Rectal smooth muscle tissue (tissue), 1 donor: ENCODE data around the gene CEP170.
"Not testable (repeated sequence)": the region's sequence is repeated elsewhere in the genome, so short reads cannot be mapped to it uniquely, and the experiment has no call there.

Source experiments
- H3K27ac ChIP-seq: one replicate; pipeline ENCODE4 v1.7.0; 2013; ENCODE audit warnings: low read depth, low read length, inconsistent platforms
- H3K27me3 ChIP-seq: one replicate; pipeline ENCODE4 v1.7.0; 2013; ENCODE audit warnings: low read length; ENCODE audit not compliant: control insufficient read depth, insufficient read depth
- H3K36me3 ChIP-seq: one replicate; pipeline ENCODE4 v1.7.0; 2013; ENCODE audit warnings: low read length; ENCODE audit not compliant: control insufficient read depth, insufficient read depth
- H3K4me1 ChIP-seq: one replicate; pipeline ENCODE4 v1.7.0; 2013; ENCODE audit warnings: low read length; ENCODE audit not compliant: control insufficient read depth, insufficient read depth
- H3K4me3 ChIP-seq: one replicate; pipeline ENCODE4 v1.7.0; 2013; ENCODE audit warnings: low read length
- H3K9ac ChIP-seq: one replicate; pipeline ENCODE4 v1.7.0; 2013; ENCODE audit warnings: low read length

CEP170 gene

DNA sequence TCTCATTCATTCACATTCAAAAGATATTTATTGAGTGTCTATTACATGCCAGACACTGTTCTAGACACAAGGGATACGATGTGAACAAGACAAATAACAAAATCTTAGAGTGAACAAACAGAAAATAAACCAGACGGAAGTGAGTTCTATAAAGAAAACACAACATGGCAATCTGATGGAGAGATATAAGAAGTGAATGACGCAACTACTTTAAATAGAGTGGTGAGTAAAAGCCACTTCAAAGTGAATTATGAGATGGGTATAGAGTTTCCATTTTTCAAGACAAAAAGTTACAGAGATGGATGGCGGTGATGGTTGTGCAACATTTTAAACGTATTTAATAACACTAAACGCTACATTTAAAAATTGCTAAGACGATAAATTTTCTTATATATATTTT, 75.4 kb downstream of the CEP170 start:
- Histone ChIP-seq H3K4me3 (no peak overlapping the region), H3K4me1 (peaks cover 2% of the 10 kb centered on the region), H3K27ac (no peak overlapping the region), H3K36me3 (no peaks in the 10 kb centered on the region), H3K9ac (no peak overlapping the region), H3K27me3 (no peaks in the 10 kb centered on the region)

DNA sequence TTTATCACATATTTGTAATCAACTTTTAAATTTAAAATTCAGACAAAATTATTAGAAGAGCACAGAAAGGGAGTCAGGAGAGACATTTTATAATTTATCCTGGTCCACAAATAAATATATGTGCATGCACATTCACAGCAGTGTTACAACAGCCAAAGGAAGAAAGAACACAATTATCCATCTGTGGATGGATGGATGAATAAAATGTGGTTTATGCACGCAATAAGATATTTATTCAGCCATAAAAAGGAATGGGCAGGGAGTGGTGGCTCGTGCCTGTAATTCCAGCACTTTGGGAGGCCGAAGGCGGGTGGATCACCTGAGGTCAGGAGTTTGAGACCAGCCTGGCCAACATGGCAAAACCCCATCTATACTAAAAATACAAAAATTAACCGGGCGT, 77.3 kb downstream of the CEP170 start:
- not testable (repeated sequence) for H3K27me3 ChIP-seq, H3K36me3 ChIP-seq, H3K4me3 ChIP-seq, H3K4me1 ChIP-seq, H3K27ac ChIP-seq, H3K9ac ChIP-seq

DNA sequence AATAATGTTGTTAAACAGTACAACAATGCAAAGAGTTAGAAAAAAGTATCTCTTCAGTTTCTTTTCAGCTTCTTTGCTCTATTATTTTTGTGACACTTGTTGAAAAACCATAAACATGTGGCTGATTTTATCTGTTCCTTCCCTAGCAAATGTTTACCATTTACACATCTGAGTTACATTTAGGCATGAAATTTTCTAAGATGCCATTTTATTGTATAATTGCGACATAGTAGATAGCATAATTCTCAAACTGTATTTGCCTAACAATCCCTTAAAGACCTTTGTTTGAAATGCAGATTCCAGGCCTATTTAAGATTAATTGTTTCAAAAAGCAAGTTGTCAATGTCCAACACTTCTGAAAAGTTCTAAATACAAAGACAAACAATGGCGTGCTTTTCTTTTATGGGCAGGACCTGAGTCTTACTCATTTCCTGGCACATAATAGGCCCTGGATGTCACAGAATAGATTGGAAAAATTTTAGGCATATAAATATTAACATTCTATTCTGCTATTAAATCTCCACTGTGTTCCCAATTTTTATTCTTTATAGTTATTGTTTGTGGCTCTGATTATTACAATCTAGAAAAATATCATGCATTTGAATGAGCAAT, 81.2 kb downstream of the CEP170 start:
- not testable (repeated sequence) for H3K9ac ChIP-seq, H3K36me3 ChIP-seq, H3K27ac ChIP-seq

DNA sequence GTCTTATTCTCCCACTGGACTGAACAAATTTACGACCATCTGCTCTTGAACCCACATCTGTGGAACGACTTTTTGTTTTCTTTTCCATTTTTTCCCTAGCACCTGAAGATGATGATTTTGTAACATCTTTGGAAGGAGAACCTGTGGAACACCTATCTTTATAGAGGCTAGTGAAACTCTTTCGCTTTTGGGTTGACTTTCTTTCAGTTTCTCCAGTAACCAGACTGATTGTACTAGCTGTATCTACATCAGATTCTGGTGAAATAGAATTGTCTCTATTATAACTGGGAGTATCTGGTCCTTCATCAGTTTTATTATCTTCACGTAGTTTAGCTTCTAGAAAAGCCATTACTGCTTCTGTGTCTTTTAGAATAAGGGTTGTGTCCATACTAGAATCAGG, 90.2 kb downstream of the CEP170 start:
- not testable (repeated sequence) for H3K36me3 ChIP-seq, H3K4me1 ChIP-seq, H3K9ac ChIP-seq, H3K27me3 ChIP-seq, H3K27ac ChIP-seq, H3K4me3 ChIP-seq

More for the DNA sequence above, 81.2 kb downstream of the CEP170 start:
- not testable (repeated sequence) for H3K4me1 ChIP-seq, H3K4me3 ChIP-seq, H3K27me3 ChIP-seq

DNA sequence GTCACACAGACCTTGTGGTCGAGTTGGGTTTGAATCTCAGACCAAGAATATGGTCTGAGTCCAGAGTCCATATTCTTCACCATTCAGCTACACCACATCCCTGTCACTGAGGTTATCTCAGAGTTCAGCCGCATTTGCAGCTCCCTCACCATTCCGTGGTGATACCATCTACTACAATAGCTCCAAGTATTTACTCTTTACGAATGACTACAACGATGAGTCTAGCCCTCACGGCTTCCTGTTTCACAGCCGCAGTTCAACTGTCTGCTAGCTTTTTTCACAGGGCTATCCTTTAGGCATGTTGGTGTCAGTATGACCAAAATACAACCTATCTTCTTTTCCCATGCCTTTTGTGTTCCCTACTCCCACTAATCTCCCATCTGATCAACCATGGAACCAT, 104.2 kb downstream of the CEP170 start:
- H3K4me3 ChIP-seq, H3K27me3 ChIP-seq, H3K4me1 ChIP-seq, H3K36me3 ChIP-seq, H3K27ac ChIP-seq, H3K9ac ChIP-seq: not testable (repeated sequence)

DNA sequence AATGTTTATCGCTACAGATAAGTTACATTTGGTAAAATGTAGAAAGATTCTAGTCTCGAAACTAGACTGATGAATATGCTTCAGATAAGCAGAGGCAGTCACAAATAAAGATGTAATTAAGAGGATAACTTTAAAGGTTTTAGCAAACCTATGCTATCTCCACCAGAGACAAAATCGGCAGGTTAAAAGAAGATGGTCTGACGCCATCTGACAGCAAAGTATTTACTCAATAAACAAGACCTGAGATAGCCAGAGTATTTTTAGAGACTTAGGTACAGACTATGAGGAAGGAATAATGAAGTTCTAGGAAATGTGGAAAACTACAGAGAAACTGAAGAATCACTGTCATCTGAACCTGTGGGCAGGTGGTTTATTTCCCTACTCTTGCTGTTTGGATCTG, 106.0 kb downstream of the CEP170 start:
- H3K36me3 ChIP-seq, H3K4me1 ChIP-seq, H3K9ac ChIP-seq, H3K27me3 ChIP-seq, H3K4me3 ChIP-seq, H3K27ac ChIP-seq: not testable (repeated sequence)

DNA sequence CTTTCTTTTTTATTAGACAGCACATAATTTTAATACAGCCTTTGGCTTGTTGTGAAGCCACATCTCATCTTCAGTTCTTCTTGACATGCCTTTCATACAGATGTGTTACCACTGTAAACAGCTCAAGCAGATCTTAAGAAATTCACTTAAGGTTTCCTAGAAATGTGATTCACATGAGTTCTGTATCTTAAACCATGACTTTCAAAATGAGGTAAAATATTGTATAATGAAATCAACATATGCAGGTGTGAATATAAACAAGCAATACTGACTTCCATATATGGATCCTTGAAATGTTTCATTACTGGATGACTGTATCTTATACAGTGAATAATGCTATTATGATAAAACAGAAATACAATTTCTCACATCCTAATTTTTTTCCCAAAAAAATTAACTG, 107.7 kb downstream of the CEP170 start:
- H3K27ac ChIP-seq, H3K4me3 ChIP-seq, H3K36me3 ChIP-seq, H3K4me1 ChIP-seq, H3K27me3 ChIP-seq, H3K9ac ChIP-seq: not testable (repeated sequence)

DNA sequence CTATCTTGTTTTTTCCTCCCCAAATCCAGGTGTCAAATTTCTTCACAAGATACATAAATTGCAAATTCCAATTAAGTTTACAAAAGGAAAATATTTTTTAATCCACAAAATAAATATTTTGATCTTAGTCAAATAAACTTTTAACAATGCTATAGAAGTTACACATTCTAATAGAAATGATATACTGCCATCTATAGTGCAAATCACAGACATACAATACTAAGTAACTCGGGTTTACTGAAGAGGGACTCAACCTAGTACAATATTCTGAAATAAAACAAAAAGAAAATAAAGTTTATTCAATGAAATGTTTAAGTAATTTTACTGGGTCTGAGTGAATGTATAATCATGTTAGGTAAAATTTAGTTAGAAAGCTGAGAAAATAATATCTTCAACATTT, 114.6 kb downstream of the CEP170 start:
- H3K9ac ChIP-seq, H3K4me3 ChIP-seq, H3K27ac ChIP-seq, H3K4me1 ChIP-seq, H3K36me3 ChIP-seq, H3K27me3 ChIP-seq: not testable (repeated sequence)

DNA sequence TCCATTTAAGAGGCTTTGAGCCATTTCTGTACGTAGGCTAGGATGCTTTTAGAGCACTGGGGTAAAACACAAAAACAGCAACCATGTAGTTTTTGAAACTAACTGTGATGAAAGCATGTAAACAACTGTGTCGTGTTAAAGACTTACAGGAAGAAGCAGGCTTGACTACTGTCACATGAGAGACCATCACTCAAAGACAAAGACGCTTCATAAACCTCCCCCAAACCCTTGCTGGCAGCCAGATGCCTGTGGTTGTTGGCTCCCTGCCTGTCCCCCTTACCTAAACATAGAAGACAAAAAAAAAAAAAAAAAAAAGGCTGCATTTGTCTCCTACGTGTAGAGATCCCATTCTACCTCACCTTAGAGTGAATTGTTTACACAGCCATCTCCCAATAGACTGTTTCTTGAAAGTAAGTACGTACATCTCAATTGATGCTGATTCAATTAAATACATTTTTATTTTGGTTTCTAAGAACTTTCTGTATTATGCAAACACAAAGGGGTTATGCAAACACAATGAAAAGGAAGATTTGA, 132.1 kb downstream of the CEP170 start:
- H3K36me3 ChIP-seq, H3K27ac ChIP-seq, H3K4me1 ChIP-seq, H3K4me3 ChIP-seq, H3K9ac ChIP-seq, H3K27me3 ChIP-seq: not testable (repeated sequence)

DNA sequence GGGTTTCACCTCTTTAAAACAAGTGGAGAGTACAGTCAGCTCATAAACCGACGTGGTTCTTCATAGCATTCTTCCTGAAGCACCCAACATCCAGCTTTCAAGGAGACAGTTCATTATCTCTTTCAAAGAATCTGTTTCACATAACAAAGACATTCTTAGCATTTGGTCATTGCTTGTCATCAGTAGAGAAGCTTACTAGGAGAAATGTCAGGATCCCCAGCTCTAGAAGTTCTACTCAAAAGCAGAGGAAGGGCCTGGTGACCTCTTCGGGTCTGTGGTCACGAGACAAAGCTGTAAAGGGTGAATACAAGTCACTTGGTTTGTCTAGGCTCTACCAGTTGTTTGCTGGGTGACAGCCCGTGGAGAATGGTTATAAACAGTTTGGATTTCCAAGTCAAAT, 133.1 kb downstream of the CEP170 start:
- H3K4me1 ChIP-seq, H3K27ac ChIP-seq, H3K27me3 ChIP-seq, H3K9ac ChIP-seq, H3K4me3 ChIP-seq, H3K36me3 ChIP-seq: not testable (repeated sequence)

DNA sequence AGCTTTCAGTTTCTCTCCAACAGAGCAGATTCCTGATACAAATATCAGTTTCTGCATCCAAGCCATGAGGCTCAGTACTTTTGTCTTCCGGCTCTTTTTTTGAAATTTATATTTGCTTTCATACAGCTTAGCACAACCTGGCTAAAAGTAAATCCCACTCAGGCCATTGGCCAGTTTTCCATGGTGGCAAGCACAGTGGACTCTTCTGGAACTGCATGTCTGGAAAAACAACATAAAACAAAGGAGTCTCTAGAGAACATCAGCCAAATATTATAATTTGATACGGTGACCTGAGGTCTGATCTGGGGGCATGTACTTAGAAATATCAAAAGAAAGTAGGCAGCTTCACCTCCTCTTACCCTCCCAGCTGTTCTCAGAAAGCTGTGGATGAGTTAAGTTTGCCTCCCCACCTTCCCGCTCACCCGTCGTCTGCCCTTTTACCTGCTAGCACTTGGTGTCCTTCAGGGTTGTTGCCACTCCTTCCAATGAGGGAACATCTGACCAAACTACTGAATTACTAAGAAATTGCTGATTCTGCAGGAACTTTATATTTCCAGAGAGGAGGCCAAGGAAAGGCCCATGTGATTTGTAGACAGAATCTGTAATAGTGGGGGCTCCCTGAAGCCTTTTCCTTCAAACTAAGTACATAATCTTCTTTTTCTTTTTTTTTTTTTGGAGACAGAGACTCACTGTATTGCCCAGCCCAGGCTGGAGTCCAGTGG, 136.3 kb downstream of the CEP170 start:
- not testable (repeated sequence) for H3K27me3 ChIP-seq, H3K4me1 ChIP-seq, H3K9ac ChIP-seq, H3K36me3 ChIP-seq, H3K27ac ChIP-seq, H3K4me3 ChIP-seq

DNA sequence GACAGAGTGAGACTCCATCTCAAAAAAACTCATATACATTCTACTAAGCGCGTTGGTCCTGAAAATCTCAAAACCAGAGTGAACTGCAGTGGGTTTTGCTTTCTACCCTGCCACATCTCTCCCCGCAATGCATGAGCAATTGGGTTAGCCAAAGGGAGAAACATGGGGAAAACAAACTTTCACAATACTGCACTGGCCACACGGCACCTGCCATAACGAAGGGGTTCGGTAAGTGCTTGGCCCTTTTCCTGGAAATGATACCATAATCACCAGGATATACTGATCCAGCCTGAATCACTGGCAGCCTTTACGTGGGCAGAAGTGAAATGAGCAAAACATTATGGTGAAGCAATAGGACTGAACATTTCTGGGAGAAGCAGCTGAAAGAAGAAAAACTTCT, 138.9 kb downstream of the CEP170 start:
- not testable (repeated sequence) for H3K4me1 ChIP-seq, H3K9ac ChIP-seq, H3K27ac ChIP-seq

DNA sequence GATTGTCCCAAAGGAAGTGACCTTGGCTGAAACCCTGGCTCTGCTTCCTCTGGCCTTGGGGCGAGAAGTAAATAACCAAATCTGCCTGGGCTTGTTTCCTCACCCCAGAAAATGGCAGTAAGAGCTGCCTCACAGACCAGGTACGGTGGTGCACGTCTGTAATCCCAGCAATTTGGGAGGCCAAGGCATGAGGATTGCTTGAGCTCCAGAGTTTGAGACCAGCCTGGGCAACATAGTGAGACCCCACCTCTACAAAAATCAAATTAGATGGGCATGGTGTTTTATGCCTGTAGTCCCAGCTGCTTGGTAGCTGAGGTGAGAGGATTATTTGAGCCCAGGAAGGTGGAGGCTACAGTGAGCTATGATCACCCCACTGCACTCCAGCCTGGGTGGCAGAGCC, 140.3 kb downstream of the CEP170 start:
- not testable (repeated sequence) for H3K27me3 ChIP-seq, H3K4me3 ChIP-seq, H3K27ac ChIP-seq, H3K4me1 ChIP-seq, H3K36me3 ChIP-seq, H3K9ac ChIP-seq

More for the DNA sequence above, 138.9 kb downstream of the CEP170 start:
- H3K27me3 ChIP-seq, H3K4me3 ChIP-seq, H3K36me3 ChIP-seq: not testable (repeated sequence)
